ENCODE measurements around the gene CD93. TPM values are rescaled to one million over a fixed set of nuclear protein-coding genes. Genes with fewer than 3 reads are reported as not detected.

The CD93 gene
- polyA plus RNA-seq, 1 donor from 2014 or later, result not detected

DNA sequence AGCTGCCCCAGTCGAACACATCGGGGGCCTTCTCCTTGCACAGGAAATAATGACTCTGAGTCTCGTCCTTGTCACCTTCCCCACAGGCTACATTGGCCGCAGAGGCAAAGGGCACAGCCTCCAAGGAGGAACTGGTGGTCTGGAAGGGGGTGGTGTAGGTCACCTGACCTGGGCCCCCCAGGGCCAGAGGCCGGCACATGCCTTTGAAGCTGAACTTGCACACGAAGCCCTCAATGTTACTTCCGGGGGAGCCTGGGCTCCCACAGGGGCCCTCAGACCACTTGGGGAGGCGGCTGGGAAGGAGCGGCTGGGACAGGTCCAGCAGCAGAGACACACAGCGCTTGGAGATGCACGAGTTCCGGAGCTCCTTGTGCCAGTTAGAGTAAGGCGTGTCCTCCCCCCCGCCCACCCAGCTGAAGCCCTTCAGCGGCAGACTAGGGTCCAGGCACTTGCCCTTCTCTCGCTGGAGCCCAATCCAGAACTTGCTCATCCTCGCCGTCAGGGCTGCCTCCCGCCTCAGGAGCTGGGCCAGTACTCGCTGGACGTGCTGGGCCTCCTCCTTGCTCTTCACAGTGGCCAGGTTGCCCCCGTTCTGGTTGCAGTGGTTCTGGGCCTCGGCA is 578 bp downstream of the CD93 start:
- TF ChIP-seq SMC3 (conservative IDR thresholded peaks at IDR 0.05; ENCODE audit: poor library complexity) (no peak), MXI1 (conservative IDR thresholded peaks at IDR 0.05; ENCODE audit: poor library complexity, severe bottlenecking) (no peak), RAD21 (conservative IDR thresholded peaks at IDR 0.05) (no peak), POLR2AphosphoS5 (IDR thresholded peaks at IDR 0.05) (no peak), TAF1 (IDR thresholded peaks at IDR 0.05; ENCODE audit: low read depth) (no peak), EZH2 (IDR thresholded peaks at IDR 0.05; ENCODE audit: borderline replicate concordance, insufficient read depth, low read length, poor library complexity, severe bottlenecking) (no peak)
- Histone ChIP-seq H3F3A (ENCODE audit: insufficient read depth, low read length, poor library complexity, severe bottlenecking) (no peaks in the 10 kb centered on the region), H3K27me3 (ENCODE audit: insufficient read depth, low read depth, low read length) (no peaks in the 10 kb centered on the region), H3K4me3 (ENCODE audit: low read length) (no peak overlapping the region), H3K9me3 (ENCODE audit: low read length) (no peaks in the 10 kb centered on the region), H4K20me1 (ENCODE audit: insufficient read depth) (no peaks in the 10 kb centered on the region), H3K79me2 (replicated peaks; ENCODE audit: insufficient read depth, low read length) (no peaks in the 10 kb centered on the region), H2AFZ (ENCODE audit: low read depth, low read length) (no peak overlapping the region), H3K4me2 (ENCODE audit: low read length) (no peak overlapping the region), H3K36me3 (ENCODE audit: insufficient read depth, low read length) (no peaks in the 10 kb centered on the region), H3K9ac (ENCODE audit: low read length) (no peak overlapping the region), H3K9me2 (ENCODE audit: insufficient read depth, low read length) (no peaks in the 10 kb centered on the region), H3K27ac (ENCODE audit: low read length) (no peak overlapping the region)

GRCh38 chr20:23084845-23085365 is 1.2 kb downstream of the CD93 start:
- TF ChIP-seq POLR2AphosphoS5 (IDR thresholded peaks at IDR 0.05), result no peak
- TF ChIP-seq RAD21 (conservative IDR thresholded peaks at IDR 0.05), result no peak
- no peak for TF ChIP-seq SMC3 (conservative IDR thresholded peaks at IDR 0.05; ENCODE audit: poor library complexity)
- no peak for TF ChIP-seq TAF1 (IDR thresholded peaks at IDR 0.05; ENCODE audit: low read depth)
- TF ChIP-seq, protein P1, sequence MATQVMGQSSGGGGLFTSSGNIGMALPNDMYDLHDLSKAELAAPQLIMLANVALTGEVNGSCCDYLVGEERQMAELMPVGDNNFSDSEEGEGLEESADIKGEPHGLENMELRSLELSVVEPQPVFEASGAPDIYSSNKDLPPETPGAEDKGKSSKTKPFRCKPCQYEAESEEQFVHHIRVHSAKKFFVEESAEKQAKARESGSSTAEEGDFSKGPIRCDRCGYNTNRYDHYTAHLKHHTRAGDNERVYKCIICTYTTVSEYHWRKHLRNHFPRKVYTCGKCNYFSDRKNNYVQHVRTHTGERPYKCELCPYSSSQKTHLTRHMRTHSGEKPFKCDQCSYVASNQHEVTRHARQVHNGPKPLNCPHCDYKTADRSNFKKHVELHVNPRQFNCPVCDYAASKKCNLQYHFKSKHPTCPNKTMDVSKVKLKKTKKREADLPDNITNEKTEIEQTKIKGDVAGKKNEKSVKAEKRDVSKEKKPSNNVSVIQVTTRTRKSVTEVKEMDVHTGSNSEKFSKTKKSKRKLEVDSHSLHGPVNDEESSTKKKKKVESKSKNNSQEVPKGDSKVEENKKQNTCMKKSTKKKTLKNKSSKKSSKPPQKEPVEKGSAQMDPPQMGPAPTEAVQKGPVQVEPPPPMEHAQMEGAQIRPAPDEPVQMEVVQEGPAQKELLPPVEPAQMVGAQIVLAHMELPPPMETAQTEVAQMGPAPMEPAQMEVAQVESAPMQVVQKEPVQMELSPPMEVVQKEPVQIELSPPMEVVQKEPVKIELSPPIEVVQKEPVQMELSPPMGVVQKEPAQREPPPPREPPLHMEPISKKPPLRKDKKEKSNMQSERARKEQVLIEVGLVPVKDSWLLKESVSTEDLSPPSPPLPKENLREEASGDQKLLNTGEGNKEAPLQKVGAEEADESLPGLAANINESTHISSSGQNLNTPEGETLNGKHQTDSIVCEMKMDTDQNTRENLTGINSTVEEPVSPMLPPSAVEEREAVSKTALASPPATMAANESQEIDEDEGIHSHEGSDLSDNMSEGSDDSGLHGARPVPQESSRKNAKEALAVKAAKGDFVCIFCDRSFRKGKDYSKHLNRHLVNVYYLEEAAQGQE (IDR thresholded peaks at IDR 0.05; ENCODE audit: borderline replicate concordance), result no peak
- no peak for TF ChIP-seq EZH2 (IDR thresholded peaks at IDR 0.05; ENCODE audit: borderline replicate concordance, insufficient read depth, low read length, poor library complexity, severe bottlenecking)
- TF ChIP-seq CTCF (IDR thresholded peaks at IDR 0.05; ENCODE audit: poor library complexity, severe bottlenecking), result no peak
- no peak for TF ChIP-seq EP300 (conservative IDR thresholded peaks at IDR 0.05; ENCODE audit: poor library complexity, severe bottlenecking)
- TF ChIP-seq MXI1 (conservative IDR thresholded peaks at IDR 0.05; ENCODE audit: poor library complexity, severe bottlenecking), result no peak
- Histone ChIP-seq H3K27ac (ENCODE audit: low read length) (no peak overlapping the region), H2AFZ (ENCODE audit: low read depth, low read length) (no peak overlapping the region), H3K4me3 (ENCODE audit: low read length) (no peak overlapping the region), H3K9me3 (ENCODE audit: low read length) (no peaks in the 10 kb centered on the region), H3F3A (ENCODE audit: insufficient read depth, low read length, poor library complexity, severe bottlenecking) (no peaks in the 10 kb centered on the region), H3K9me2 (ENCODE audit: insufficient read depth, low read length) (no peaks in the 10 kb centered on the region), H3K27me3 (ENCODE audit: insufficient read depth, low read depth, low read length) (no peaks in the 10 kb centered on the region), H3K9ac (ENCODE audit: low read length) (no peak overlapping the region), H3K4me2 (ENCODE audit: low read length) (no peak overlapping the region), H3K36me3 (ENCODE audit: insufficient read depth, low read length) (no peaks in the 10 kb centered on the region), H4K20me1 (ENCODE audit: insufficient read depth) (no peaks in the 10 kb centered on the region), H3K79me2 (replicated peaks; ENCODE audit: insufficient read depth, low read length) (no peaks in the 10 kb centered on the region)

Measured in neural cell (in vitro differentiated cells).